ENCODE results near the gene KCNG2.

Gene KCNG2

DNA sequence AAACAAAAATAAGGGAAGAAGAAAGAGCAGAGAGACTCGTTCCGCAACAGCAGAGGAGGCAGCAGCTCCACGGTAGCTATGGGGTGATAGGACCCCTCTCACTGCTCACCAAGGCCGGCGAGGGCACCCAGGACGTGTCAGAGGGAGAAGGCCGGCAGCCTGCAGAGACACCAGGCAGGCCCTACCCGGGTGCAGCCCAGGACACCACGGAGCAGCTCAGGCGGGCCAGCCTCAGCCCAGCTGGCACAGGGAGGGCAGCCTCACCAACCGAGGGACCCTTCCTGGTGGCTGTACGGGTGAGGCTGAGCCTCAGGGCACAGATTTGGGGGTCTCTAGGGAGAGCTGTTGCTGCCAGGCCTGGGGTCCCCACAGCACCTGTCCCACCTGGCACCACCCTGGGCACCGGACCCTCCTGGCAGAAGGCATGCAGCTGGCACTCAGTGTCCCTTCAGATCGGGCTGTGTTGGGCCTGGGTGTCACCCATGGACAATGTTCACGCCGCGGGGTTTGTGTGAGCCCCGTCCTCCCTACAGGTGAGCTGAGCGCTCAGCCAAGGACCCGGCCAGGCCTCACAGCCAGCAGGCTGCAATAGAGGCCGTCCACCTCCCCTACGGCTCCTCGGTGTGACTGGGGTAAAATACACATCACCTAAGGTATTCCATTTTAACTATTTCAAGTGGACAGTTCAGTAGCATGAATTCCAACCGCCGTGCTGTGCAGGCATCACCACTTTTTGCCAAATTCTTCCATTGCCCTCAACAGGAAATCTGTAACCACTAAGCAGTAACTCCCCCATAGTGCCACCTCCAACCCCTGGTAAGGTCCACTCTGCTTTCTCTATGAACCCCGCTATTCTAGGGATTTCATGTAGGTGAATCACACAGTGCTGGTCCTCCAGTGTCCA lies 21.6 kb downstream of the KCNG2 start:
- no peak for DNase-seq (ENCODE audit: low read depth in 2 of 2)

- DNase-seq (ENCODE audit: low read depth in 2 of 2) = no peak
These were observed 22.2 kb downstream of the KCNG2 start for GRCh38 chr18:79819968-79820351.

- DNase-seq (ENCODE audit: low read depth in 2 of 2) = no peak
These were observed 25.4 kb downstream of the KCNG2 start for GRCh38 chr18:79823120-79823519.

GRCh38 chr18:79825913-79826312 lies 28.2 kb downstream of the KCNG2 start:
- no peak for DNase-seq (ENCODE audit: low read depth in 2 of 2)

- DNase-seq (ENCODE audit: low read depth in 2 of 2) = no peak
These were observed 29.2 kb downstream of the KCNG2 start for GRCh38 chr18:79826966-79827365.

DNA sequence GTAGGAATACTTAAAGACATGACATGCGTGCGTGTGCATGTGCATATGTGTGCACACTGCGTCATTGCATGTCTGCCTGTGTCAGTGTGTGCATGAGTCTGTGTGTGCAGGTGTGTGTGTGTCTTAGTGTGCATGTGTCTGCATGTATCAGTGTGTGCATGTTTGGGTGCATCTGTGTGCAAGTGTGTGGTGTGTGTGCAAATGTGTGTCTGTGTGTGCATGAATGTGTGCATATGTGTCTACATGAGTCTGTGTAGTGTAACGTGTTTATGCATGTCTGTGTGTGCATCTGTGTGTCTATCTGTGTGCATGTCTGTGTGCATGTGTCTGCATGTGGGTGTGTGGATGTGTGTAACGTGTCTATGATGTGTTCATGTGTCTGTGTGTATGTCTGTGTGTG lies 30.5 kb downstream of the KCNG2 start:
- DNase-seq (ENCODE audit: low read depth in 2 of 2) = no peak

DNA sequence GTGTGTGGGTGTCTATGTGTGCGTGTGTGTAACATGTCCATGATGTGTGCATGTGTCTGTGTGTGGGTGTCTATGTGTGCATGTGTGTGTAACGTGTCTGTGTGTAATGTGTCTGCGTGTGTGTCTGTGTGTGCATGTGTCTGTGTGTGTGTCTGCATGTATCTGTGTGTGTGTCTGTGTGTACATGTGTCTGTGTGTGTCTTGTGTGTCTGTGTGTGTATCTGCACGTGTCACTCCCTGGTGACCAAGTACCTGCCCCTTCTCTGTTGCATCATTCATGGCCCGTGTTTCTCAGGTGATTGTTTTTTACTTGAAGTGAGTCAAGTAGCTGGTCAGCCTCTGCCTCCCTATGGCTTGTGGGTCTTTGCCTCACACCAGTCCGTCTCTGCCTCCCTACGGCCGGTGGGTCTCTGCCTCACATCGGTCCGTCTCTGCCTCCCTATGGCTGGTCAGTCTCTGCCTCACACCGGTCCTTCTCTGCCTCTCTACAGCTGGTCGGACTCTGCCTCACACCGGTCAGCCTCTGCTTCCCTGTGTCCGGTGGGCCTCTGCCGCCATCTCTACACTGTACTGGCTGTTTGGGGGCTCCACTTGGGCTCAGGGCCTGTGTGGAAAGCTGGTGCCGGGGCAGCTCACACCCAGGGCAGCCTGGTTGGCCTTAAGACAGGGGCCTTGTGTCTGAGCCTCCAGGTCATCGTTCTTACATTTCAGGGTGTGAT lies 31.6 kb downstream of the KCNG2 start:
- DNase-seq (ENCODE audit: low read depth in 2 of 2) = no peak

GRCh38 chr18:79832169-79832568 lies 34.4 kb downstream of the KCNG2 start:
- no peak for DNase-seq (ENCODE audit: low read depth in 2 of 2)

DNA sequence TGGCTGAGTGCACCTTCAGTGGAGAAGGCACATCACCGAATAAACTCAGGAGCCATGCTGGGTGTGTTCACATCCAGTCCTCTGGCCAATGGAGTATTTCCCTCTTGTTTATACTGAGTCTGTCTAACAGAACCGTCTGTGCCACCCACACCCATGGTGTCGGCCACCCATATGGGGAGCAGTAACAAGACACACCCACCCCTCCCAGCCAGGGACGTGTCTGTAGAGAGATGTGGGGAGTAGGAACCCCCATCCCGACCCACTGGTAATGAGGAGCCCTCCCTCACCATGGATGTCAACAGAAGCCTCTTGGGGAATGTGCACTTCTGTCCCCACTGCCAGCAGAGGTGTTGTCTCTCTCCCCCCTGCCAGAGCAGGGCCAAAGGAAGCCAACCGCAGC lies 37.1 kb downstream of the KCNG2 start:
- no peak for DNase-seq (ENCODE audit: low read depth in 2 of 2)

DNA sequence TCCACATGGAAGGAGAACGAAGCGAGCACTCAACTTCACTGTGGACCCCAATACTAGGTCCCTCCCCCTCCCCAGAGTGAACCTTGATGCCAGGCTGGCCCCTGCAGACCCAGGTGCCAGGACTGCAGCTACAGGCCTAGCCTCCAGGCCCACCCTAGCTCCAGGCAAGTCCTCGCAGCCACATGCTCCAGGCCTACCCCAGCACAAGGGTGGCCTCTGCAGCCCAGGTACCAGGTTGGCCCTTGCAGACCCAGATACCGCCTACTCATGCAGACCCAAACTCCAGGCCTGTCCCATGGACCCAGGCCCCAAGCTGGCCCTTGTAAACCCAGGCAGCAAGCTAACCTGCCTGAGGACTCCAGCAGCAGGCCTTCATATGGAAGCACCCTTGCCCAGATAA lies 44.2 kb downstream of the KCNG2 start:
- DNase-seq (ENCODE audit: low read depth in 2 of 2) = no peak

- no peak for DNase-seq (ENCODE audit: low read depth in 2 of 2)
These were observed 47.3 kb downstream of the KCNG2 start for GRCh38 chr18:79844999-79845563.

- no peak for DNase-seq (ENCODE audit: low read depth in 2 of 2)
These were observed 49.3 kb downstream of the KCNG2 start for GRCh38 chr18:79846936-79847557.

- no peak for DNase-seq (ENCODE audit: low read depth in 2 of 2)
These were observed 50.0 kb downstream of the KCNG2 start for GRCh38 chr18:79847606-79848293.

GRCh38 chr18:79848294-79848578 lies 50.5 kb downstream of the KCNG2 start:
- no peak for DNase-seq (ENCODE audit: low read depth in 2 of 2)

GRCh38 chr18:79848579-79849327 lies 51.0 kb downstream of the KCNG2 start:
- DNase-seq (ENCODE audit: low read depth in 2 of 2) = no peak

DNA sequence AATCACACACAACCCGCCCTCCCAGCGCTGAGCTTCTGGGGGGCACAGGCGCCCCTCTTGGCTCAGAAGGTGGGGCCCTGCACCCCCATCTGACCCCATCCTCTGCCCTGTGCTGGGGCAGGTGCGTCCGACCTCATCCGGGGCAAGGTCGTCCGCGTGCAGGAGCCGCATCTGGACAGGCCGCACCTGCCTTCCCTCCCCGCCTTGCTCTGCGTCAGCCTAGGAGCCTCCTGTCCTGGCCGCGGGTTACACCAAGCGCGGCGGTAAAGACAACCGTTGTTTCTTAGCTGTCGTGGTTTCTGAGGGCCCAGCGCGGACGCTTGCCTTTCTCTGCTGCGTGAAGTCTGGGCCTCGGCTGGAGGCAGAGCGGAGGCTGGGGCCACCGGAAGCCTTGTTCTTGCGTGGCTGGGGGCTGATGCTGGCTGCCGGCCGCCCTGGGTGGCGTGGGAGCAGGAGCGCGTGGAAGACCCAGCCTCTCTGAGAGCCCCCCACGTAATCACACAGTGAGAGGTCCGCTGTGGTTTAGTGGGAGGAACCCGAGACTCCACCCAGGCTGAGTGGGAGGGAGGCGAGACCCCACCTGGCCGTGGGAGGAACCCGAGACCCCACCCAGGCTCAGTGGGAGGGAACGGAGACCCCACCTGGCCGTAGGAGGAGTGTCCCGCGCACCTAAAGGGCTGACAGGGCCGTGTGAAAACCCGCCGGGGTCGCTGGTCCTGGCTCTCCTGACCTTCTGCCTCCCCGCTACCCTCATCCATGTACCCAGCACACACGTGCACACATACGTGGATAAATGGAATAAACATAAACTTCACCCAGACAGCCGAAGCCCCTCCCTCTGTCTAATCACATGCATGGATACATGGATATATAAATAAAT lies 51.8 kb downstream of the KCNG2 start:
- DNase-seq (ENCODE audit: low read depth in 2 of 2) = no peak

GRCh38 chr18:79850731-79851130 lies 53.0 kb downstream of the KCNG2 start:
- DNase-seq (ENCODE audit: low read depth in 2 of 2) = no peak

DNA sequence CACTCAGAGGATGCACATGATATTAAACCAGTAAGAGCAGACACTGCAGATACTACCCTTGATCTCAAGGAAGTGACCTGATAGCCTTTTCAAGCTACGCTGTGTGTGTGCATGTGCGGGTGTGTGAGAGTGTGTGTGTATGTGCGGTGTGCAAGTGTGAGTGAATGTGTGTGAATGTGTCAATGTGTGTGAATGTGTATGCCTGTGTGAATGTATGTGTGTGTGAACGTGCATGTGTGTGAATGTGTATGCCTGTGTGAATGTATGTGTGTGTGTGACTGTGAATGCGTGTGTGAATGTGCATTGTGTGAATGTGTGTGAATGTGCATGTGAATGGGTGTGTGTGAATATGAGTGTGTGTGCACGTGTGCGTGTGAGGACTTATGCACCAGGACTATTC lies 53.8 kb downstream of the KCNG2 start:
- DNase-seq (ENCODE audit: low read depth in 2 of 2) = no peak

- no peak for DNase-seq (ENCODE audit: low read depth in 2 of 2)
These were observed 54.2 kb downstream of the KCNG2 start for GRCh38 chr18:79851950-79852349.

- DNase-seq (ENCODE audit: low read depth in 2 of 2) = no peak
These were observed 55.0 kb downstream of the KCNG2 start for GRCh38 chr18:79852561-79853302.
